GM19351 (cell line): ENCODE measurements around the gene ORMDL3.
"Not testable (repeated sequence)": the region's sequence is repeated elsewhere in the genome, so short reads cannot be mapped to it uniquely, and the experiment has no call there.

Source experiments
- ATAC-seq: cut with Tn5 transposase; IDR thresholded peaks from one replicate; pipeline ENCODE4 v1.9.1; 2021; ENCODE audit warnings: mild to moderate bottlenecking, moderate library complexity; ENCODE audit not compliant: unreplicated experiment

ORMDL3 gene

DNA sequence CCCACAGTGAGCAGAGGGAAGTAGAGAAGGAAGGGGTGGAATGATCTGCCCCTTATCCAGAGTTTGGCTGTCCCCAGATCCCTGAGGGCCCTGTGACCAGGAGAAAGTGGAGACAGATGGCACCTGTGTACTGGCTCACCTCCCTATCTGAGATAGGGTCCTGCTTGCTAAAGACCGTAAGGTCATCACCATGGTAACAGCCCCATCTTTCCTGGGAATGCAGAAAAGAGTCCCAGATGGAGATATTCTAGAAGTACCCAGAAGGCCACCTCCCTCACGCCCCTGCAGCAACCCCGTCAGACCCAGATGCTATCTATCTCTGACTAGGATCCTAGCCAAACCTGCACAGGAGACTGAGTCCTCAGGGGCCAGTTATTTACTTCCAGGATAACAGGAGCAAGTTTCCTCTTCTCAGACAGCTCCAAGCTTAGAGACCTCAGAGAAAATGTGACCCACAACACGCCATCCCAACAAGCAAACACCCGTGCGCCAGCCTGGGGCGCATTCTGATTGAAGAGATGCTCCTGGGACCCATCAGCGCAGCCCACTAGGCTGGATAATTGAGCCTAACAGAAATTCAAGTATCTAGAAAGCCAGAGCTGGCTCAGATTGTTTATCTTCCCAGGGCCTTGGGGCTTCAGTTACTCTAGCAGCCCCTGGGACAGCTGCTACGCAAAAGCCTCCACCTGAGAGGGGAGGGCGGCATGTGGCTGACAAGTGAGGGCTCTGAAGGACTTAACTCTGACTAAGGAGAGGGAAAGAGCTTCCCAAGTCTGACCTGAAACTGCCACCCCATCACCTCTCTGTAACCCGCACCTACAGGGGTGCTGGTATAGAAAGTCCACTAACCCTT, 1.9 kb downstream of the ORMDL3 start:
- ATAC-seq = no peak

DNA sequence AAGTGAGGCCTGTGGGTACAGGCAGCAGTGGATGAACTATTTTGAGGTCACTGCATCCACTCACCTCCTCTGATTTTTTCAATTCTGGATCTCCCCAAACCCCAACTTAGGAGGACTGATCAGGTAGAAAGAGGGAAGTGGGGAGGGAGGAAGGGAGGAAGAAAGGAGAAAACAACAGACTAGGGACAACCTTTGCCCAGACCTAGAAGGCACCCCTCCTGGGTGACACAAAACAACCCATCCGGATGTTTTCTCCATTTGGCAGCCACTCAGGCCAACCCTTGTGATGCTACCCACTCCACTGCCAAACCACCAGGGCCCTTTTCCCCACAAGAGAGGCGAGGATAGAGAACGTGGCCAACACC, 2.7 kb downstream of the ORMDL3 start:
- ATAC-seq = no peak

DNA sequence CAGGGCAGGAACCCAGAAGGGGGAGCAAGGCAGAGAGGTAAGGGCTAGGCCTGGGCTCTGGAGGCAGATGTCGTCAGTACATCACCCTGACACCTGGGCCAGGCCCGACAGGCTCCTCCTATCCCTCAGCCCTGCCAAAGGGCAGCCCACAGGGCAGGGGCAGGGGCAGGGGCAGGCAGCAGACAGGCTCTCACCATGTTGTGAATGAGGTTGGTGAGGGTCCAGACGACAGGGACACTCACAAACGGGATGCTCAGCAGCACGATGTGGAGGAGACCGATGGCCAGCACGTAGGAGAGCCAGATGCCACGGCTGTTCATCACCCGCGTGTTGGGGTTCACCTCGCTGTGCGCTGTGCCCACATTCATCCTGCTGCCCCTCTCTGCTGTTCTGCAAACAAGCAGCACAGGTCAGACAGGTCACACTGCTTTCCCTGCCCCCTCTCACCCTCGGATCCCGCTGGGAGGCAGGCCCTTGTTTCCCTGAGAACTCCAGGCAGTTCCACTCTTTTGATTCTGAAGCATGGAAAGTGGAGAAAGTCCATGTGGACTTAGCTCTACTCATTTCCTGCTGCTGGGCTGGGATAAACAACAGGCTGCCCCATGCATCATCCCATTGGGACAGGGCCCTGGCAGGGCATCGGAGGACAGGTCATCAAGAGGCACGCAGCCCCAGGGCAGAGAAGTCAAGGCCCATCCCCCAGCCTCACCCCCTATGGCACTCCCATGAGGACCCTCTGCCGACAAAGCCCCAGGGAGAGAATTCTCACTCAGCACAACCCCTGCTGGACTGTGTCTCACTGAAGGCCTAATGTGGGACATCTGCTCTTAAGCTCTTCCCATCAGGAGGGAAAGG, 3.3 kb downstream of the ORMDL3 start:
- no peak for ATAC-seq

DNA sequence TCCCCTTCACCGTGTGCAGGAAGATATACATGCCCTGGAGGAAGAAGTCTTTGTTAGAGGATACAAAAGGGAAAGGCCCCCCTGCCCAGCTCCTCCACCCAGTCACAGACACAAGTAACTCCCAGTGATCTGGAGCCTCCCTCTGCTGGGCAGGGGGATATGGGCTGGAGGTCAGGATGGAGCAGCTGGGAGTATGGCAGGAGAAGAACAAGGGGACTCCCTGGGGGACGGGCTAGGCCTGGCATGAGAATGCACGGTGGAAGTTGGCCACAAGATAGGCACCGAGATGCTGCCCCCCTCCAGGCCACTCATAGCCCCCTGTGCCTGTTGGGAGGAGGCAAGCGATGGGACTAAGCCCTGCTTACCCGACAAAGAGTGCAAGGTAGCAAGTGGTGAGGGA, 4.2 kb downstream of the ORMDL3 start:
- ATAC-seq = no peak

DNA sequence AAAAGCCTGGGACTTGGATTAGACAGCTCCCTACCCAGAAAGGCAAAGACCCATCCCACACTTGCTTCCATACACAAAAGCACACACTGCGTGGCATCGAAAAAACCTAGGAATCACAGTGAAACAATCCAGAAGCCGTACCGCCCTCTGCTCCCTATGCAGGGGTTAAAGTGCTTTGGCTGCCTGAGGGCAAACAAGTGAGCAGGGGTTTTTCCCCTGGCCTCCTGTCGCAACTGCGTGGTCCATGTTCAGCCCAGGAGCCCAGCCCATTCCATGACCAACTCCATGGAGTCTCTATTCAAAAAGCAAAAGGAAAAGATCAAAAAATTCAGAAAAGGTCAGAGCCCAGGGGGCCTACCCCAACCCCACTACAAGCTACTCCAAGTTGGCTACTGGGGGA, 5.4 kb downstream of the ORMDL3 start:
- no peak for ATAC-seq

DNA sequence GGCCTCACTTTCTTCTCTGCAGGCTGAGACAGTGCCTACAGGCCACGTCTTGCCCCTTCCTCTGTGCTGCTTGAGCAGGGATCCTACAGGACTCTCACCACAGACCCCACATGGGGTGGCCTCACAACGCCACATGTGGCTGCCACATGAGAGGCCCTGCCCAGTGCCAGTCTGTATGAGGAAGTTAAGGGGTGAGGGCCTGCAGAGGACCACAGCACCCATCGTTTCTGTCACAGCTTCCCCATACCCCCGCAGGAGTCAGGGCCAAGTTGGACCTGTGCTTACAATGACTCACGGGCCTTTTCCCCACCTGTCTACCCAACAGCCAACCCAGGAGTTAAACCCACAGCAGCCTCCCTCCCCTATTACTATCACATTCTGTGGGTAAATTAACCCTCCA, 6.1 kb downstream of the ORMDL3 start:
- ATAC-seq = no peak

DNA sequence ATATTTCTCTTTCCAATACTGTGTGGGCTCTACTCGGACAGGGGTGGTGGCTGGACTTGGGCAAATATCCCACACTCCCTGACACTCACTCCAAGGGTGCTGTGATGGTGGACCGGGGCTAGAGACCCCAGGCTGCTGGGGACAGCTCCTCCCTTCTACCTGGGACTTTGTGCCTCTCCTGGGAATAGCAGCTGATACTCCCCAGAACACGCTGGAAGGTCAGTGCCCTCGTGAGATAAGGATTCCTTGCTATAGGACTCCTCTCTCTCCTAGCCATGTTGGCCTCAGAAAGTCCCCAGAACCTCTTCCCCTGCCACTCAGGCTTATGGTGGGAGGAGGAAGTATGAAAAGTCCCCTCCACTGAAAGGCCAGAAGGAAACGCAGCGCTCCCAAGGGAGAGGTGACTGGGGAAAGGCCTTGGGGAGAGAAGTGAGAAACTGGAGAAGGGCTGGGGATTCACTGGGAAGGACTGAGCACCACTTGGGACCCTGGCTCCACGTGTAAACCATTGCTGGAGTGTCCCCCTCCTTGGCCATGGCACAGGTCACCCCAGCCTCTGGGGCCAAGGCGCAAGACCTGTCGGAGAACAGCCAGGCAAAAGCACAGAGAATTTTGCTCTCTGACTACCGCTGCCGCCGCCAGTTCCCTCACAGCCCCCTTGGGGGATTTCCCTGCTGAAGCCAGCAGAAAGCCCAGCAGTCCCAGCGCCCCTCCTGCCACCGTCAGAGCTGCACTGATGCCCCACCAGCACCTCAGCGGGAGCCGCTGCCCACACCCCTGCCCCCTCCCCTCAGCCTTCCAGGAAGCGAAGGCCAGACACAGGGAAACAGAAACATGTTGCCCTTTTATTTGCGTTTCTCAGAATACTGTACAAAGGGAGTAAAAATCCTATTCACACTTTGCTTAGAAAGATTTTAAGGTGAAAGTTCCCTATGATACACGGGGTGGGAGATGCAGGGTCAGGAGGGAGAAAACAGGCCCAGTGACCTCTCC, 6.9 kb downstream of the ORMDL3 start:
- no peak for ATAC-seq

DNA sequence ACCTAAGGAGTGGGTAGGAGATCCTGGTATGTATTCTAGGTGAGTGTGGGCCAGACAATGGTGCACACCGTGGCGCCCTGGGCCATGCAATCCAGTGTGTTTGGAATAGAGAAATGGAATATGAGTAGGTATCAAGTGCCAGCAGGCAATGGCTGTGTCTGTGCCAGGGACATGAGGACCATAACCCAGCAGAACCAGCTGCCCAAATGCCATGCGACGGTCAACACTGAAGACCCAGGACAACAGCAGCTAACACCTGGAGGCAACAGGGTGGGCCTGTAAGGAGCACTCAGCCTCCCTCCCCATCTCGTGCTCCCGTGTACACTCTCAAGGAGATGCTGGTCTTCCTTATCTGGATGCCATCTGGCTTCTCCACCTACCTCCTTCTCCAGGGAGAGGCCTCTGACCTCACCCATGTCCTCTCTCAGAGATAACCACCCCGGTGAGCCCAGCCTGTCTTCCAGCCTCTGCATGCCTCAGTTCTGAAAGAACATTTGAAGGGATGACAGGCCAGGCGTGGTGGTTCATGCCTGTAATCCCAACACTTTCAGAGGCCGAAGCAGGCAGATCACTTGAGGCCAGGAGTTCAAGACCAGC, 8.2 kb downstream of the ORMDL3 start:
- no peak for ATAC-seq

DNA sequence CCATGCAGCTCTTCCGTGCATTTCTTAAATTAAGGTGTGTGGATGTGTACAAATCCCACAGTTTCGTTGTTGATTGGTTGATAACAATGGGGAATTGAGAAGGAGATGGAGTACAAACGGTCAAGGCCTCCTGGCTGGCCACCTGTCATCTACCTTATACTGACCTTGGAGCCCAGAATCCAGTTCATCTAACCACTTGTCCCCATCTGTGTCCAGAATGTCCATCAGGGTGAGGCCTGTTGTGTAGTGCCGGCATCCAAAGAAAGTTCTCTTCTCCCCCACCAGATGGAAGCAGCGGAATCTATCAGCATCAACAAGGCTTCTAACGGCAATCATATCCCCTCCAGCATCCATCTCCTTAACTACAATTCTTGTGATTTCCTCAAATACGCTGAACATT, 10.5 kb downstream of the ORMDL3 start:
- no peak for ATAC-seq

DNA sequence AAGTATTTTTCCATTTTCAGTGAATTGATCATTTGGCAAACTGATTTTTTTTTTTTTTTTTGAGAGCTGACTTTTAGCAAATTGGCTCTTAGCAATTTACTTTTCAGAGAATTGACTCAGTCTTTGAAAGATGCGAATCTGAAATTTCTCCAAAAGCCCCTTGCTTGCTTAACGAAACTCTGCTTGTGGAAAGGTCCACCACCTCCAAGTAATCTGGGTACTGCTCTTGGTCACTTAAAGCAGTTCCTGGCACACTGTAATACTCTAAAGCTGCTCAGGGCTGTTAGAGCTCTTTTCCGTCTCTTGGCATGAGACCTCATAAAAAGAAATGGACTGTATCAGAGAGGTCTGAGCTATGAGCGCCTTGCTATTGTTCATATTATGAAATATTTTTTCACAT, 11.8 kb downstream of the ORMDL3 start:
- ATAC-seq = no peak

DNA sequence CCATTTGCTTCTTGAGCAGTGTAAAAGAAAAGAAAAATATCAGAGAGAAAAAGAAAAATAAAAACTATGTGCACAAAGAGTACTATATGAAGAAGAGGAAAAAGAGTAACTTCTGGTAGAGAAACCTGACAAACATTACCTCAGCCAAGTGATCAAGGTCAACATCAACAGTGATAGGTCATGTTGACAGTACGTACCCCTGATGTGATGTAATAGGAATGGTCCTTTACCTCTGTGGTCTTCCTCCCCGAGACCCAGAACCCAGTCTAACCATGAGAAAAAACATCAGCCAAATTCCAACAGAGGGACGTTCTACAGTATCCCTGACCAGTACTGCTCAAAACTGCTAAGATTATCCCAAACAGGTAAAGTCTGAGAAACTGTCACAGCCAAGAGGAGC, 13.4 kb downstream of the ORMDL3 start:
- ATAC-seq = no peak

DNA sequence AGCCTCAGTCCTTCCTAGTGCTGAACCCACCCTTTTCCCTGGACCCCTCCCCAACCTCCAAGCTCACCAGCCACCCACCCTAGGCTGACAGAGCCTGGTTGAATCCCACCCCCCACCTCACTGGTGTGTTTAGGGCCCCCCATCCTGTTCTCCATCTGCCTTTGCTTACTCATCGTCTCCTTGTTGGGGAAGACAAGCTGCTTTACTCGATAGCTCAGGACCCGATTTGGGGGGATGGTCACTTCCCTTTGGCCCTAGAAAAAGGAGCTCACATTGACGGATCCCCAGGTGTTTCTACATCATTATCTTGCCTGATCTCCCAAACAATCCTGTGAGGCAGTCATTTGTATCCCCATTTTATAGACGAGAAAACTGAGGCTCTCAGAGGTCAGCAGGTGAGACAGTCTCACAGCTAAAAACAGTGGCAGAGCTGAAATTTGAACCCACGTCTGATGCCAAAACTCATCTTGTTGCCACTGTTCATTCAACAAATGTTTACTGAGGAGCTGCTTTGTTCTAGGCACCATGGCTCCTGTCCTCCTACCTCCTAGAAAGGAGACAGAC, 18.5 kb downstream of the ORMDL3 start:
- ATAC-seq = no peak

DNA sequence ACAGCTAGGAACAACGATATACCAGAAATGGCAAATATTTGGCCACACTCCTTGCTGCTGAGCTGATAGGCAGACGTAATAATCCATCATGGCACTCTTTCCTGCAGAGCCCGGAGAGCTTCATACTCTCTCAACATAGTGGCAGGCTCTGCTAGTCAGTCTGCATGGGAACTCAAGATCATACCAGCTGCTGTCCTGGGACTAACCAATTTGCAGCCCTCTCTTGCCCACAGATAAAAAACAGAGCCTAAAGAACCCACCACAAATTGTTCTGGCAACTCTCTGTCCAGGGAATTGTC, 22.5 kb downstream of the ORMDL3 start:
- ATAC-seq = no peak

DNA sequence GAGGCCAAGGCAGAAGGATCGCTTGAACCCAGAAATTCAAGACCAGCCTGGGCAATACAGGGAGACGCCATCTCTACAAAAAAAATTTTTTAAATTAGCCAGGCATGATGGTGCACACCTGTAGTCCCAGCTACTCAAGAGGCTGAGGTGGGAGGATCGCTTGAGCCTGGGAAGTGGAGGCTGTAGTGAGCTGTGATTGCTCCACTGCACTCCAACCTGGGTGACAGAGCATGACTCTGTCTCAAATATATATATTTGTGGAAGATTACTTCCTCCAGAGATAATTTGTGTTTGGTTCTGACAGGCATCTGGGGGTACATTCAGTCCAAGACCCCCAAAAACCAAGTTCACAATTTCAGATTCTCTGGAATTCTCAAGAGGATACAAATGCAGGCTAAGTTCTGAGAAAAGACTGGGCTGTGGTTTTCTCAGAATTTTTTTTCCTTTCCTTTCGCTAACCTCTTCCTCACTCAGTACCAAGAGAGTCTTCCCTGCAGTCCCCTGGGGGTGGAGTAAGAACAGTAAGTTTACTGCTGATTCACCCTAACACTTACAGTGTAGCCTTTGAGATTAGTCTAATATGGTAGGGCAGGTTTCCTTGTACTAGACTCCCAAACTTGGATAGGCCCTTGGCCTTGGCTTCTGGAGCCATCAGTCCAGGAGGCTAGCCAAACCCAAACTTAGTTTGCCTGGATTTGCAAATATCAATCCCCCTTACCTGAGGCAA, 24.1 kb downstream of the ORMDL3 start:
- ATAC-seq = no peak

DNA sequence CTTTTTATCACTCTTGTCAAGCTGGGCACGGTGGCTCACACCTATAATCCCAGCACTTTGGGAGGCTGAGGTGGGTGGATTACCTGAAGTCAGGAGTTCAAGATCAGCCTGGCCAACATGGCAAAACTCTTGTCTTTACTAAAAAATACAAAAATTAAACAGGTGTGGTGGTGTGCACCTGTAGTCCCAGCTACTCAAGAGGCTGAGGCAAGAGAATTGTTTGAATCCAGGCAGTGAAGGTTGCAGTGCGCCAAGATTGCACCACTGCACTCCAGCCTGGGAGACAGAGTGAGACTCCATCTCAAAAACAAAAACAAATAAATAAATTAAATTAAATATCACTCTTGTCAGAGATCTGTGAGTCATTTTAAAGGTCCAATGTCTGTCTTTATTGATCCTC, 25.4 kb downstream of the ORMDL3 start:
- ATAC-seq = not testable (repeated sequence)

DNA sequence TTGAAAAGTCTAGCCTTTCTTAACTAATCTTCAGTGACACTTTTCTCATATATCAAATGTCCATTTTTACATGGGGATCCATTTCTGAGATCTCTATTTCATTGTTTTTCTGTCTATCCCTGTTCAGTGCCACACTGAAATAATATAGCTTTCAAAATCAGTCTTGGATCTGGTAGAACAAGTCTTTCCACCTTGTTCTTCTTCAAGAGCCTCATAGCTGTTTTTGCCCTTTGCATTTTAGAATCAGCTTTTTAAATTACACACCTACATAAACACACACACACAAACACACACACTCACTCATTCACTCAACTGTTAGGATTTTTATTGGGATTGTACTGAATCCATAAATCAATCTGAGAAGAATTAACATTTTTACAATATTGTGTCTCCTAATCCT, 28.2 kb downstream of the ORMDL3 start:
- no peak for ATAC-seq

DNA sequence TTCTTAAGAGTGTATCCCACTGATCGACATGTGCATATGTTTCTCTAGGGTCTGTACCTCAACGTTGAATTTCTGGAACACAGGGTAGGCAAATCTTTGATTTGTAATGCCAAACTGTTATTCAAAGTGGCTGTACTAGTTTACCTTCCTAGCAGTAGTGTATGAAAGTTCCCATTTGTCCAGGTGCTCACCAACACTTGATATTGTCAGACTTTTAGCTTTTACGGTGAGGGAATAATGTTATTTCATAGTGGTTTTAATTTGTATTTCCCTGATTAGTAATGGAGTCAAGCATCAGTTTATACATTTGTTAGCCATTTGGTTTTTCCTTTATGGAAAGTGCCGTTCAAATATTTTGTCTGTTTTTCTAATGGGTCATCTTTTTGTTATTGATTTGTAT, 29.3 kb downstream of the ORMDL3 start:
- ATAC-seq = no peak

DNA sequence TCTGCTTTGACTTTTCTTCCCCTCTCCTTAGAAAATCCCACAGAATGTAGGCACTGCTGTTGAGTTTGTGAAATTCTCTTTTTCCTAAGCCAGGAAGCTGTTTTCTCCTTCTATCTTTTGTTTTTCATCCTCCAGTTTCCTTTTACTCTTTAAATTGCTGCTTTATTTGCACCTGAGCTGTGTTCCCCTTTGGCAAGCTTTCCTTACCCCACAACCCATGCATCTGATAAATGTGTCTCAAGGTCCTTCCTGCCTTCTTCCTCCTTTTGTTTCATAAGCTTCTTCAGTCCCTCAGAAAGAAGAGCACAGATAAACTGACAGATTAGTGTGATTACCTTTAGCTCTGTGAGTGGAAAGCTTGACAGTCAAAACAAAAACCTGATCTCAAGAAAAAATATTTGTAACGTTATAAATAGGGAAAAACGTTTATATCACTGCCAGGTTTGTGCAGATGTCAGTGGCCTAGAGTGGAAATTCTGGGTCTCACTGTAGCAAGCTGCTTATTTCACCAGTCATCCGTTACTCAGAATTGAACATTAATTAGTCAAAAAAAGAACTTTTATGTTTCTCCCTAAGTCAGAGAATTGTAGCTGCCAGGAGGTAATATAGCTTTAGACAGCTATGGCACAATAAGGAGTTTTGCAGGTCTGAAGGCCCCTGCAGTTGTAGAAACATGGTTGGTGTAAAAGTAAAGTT, 32.6 kb downstream of the ORMDL3 start:
- no peak for ATAC-seq

DNA sequence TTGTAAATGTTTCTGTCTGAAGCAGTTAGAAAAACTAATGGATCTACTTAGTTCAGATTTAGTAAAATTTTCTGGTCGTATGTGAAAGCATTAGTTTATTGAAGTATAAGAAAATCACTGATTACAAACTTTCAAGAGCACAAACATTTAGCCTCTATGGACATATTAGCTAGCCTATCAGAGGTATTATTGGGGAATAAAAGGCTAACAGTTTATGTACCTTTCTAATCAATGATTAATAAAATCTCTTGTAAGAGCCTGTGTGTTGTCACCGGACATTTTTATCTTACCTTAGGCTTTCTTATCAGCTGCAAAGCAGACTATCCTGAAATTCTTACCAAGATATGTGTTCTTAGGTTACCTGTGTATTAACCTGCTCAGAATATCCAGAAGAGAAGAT, 38.2 kb downstream of the ORMDL3 start:
- no peak for ATAC-seq
